Osteocyte (in vitro differentiated cells): ENCODE data around the gene NIBAN1. TPM values are rescaled to one million over a fixed set of nuclear protein-coding genes. Genes with fewer than 3 reads are reported as not detected.

ENCODE experiments used
- DNase-seq: peaks from one replicate; pipeline ENCODE4 v3.0.0; 2021; ENCODE audit warnings: mixed read lengths; ENCODE audit not compliant: unreplicated experiment; ENCODE audit errors: extremely low spot score
- H3K27ac Mint-ChIP-seq: one replicate; pipeline ENCODE4 v1.8.0; 2021; ENCODE audit warnings: mild to moderate bottlenecking, mixed read lengths; ENCODE audit not compliant: unreplicated experiment
- H3K27me3 Mint-ChIP-seq: one replicate; pipeline ENCODE4 v1.8.0; 2021; ENCODE audit warnings: mixed read lengths; ENCODE audit not compliant: unreplicated experiment
- H3K36me3 Mint-ChIP-seq: one replicate; pipeline ENCODE4 v1.8.0; 2021; ENCODE audit warnings: mixed read lengths; ENCODE audit not compliant: unreplicated experiment
- H3K4me1 Mint-ChIP-seq: one replicate; pipeline ENCODE4 v1.8.0; 2021; ENCODE audit warnings: mixed read lengths; ENCODE audit not compliant: unreplicated experiment
- H3K4me3 Mint-ChIP-seq: one replicate; pipeline ENCODE4 v1.8.0; 2021; ENCODE audit warnings: mild to moderate bottlenecking, moderate library complexity, mixed read lengths; ENCODE audit not compliant: unreplicated experiment
- H3K9me3 Mint-ChIP-seq: one replicate; pipeline ENCODE4 v1.8.0; 2021; ENCODE audit warnings: mixed read lengths; ENCODE audit not compliant: unreplicated experiment
- CTCF ChIP-seq: fragments of 200-600 bp; sonication (generic); IDR thresholded peaks from 2 replicates; pipeline ENCODE4 v1.5.0; 2021; ENCODE audit warnings: antibody characterized with exemption, mild to moderate bottlenecking, moderate library complexity
- total RNA-seq: library from RNA; stranded (reverse); gene quantifications from 2 replicates; pipeline ENCODE4 v1.2.1, GENCODE V29; 2021

Gene NIBAN1
- total RNA-seq, 1 donor from 2014 or later = 12.5 TPM

GRCh38 chr1:184932319-184932718, 42.0 kb downstream of the NIBAN1 start:
- peaks cover 5% of the 10 kb centered on the region for H3K9me3 Mint-ChIP-seq
- no peak overlapping the region for H3K4me3 Mint-ChIP-seq
- no peaks in the 10 kb centered on the region for H3K27me3 Mint-ChIP-seq
- DNase-seq = no peak
- no peaks in the 10 kb centered on the region for H3K36me3 Mint-ChIP-seq
- H3K27ac Mint-ChIP-seq = no peak overlapping the region
- no peak for TF ChIP-seq CTCF
- H3K4me1 Mint-ChIP-seq = no peaks in the 10 kb centered on the region

GRCh38 chr1:184931566-184931965, 42.7 kb downstream of the NIBAN1 start:
- peaks cover 12% of the 10 kb centered on the region for H3K9me3 Mint-ChIP-seq
- peaks cover 2% of the 10 kb centered on the region for H3K36me3 Mint-ChIP-seq
- no peak for TF ChIP-seq CTCF
- no peaks in the 10 kb centered on the region for H3K27me3 Mint-ChIP-seq
- no peak overlapping the region for H3K4me3 Mint-ChIP-seq
- no peaks in the 10 kb centered on the region for H3K4me1 Mint-ChIP-seq
- H3K27ac Mint-ChIP-seq = no peak overlapping the region
- DNase-seq = no peak

- Mint-ChIP-seq H3K4me1 (no peaks in the 10 kb centered on the region), H3K36me3 (peaks cover 2% of the 10 kb centered on the region), H3K4me3 (no peak overlapping the region), H3K27ac (no peak overlapping the region), H3K27me3 (no peaks in the 10 kb centered on the region), H3K9me3 (peaks cover 14% of the 10 kb centered on the region)
- TF ChIP-seq CTCF = no peak
- DNase-seq = no peak
Observed at GRCh38 chr1:184930645-184931044, 43.7 kb downstream of the NIBAN1 start.

- no peak for DNase-seq
- Mint-ChIP-seq H3K36me3 (peaks cover 2% of the 10 kb centered on the region), H3K27me3 (no peaks in the 10 kb centered on the region), H3K4me3 (no peak overlapping the region), H3K4me1 (no peaks in the 10 kb centered on the region), H3K27ac (no peak overlapping the region), H3K9me3 (peaks cover 16% of the 10 kb centered on the region)
- TF ChIP-seq CTCF = no peak
Observed at GRCh38 chr1:184930232-184930631, 44.1 kb downstream of the NIBAN1 start.

GRCh38 chr1:184929711-184930202, 44.6 kb downstream of the NIBAN1 start:
- DNase-seq = no peak

More at GRCh38 chr1:184929711-184930202, 44.6 kb downstream of the NIBAN1 start:
- Mint-ChIP-seq H3K9me3 (peaks cover 21% of the 10 kb centered on the region), H3K4me3 (no peak overlapping the region), H3K27me3 (peaks cover 2% of the 10 kb centered on the region), H3K4me1 (no peaks in the 10 kb centered on the region), H3K36me3 (peaks cover 2% of the 10 kb centered on the region), H3K27ac (no peak overlapping the region)
- no peak for TF ChIP-seq CTCF
